Measurements from ENCODE around the gene ABLIM2.

GRCh38 chr4:8140915-8141314 is 17.7 kb downstream of the ABLIM2 start:
- TF ChIP-seq, protein P1, sequence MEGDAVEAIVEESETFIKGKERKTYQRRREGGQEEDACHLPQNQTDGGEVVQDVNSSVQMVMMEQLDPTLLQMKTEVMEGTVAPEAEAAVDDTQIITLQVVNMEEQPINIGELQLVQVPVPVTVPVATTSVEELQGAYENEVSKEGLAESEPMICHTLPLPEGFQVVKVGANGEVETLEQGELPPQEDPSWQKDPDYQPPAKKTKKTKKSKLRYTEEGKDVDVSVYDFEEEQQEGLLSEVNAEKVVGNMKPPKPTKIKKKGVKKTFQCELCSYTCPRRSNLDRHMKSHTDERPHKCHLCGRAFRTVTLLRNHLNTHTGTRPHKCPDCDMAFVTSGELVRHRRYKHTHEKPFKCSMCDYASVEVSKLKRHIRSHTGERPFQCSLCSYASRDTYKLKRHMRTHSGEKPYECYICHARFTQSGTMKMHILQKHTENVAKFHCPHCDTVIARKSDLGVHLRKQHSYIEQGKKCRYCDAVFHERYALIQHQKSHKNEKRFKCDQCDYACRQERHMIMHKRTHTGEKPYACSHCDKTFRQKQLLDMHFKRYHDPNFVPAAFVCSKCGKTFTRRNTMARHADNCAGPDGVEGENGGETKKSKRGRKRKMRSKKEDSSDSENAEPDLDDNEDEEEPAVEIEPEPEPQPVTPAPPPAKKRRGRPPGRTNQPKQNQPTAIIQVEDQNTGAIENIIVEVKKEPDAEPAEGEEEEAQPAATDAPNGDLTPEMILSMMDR (IDR thresholded peaks at IDR 0.05; ENCODE audit: insufficient read depth, low read length, poor library complexity, severe bottlenecking) = no peak
- no peak for TF ChIP-seq EZH2phosphoT487 (conservative IDR thresholded peaks at IDR 0.05; ENCODE audit: low read length)
